HepG2 (cell line): ENCODE data around the gene ING5. TPM values are rescaled to one million over a fixed set of nuclear protein-coding genes. Genes with fewer than 3 reads are reported as not detected.
A peak's percentile ranks its signal among the peaks of the same experiment; 100 is the strongest.

ENCODE experiments used
- BRCA1 ChIP-seq: sonication (generic); formaldehyde crosslinking; IDR thresholded peaks from 2 replicates; pipeline ENCODE4 v1.4.0; 2020; ENCODE audit warnings: missing genetic modification reagents
- KMT2B ChIP-seq: IDR thresholded peaks from 2 replicates; pipeline ENCODE4 v1.6.1; 2016; ENCODE audit warnings: missing genetic modification reagents, missing compliant biosample characterization
- NFE2L2 ChIP-seq: fragments of 150-350 bp; IDR thresholded peaks from 2 replicates; pipeline ENCODE4 v1.6.1; 2014; ENCODE audit warnings: low read length
- PHF5A ChIP-seq: IDR thresholded peaks from one replicate; pipeline ENCODE4 v1.6.1; 2018; ENCODE audit warnings: low read depth, missing genetic modification reagents; ENCODE audit not compliant: unreplicated experiment
- SMYD3 ChIP-seq: sonication (generic); formaldehyde crosslinking; IDR thresholded peaks from 2 replicates; pipeline ENCODE4 v1.8.1; 2023; ENCODE audit warnings: mild to moderate bottlenecking, missing genetic modification reagents
- SOX5 ChIP-seq: IDR thresholded peaks from 2 replicates; pipeline ENCODE4 v1.6.1; 2016; ENCODE audit warnings: borderline replicate concordance
- TEAD3 ChIP-seq: optimal IDR thresholded peaks from 2 replicates; pipeline ENCODE3; 2016; ENCODE audit warnings: borderline replicate concordance
- TRIM24 ChIP-seq: sonication (generic); formaldehyde crosslinking; IDR thresholded peaks from 2 replicates; pipeline ENCODE4 v1.8.0; 2022; ENCODE audit warnings: mild to moderate bottlenecking, missing genetic modification reagents
- ZFP90 ChIP-seq: sonication (generic); formaldehyde crosslinking; IDR thresholded peaks from 2 replicates; pipeline ENCODE4 v1.8.0; 2022; ENCODE audit warnings: missing genetic modification reagents, mild to moderate bottlenecking, inconsistent platforms, borderline replicate concordance
- ZNF496 ChIP-seq: sonication (generic); formaldehyde crosslinking; IDR thresholded peaks from 2 replicates; pipeline ENCODE4 v1.8.1; 2023; ENCODE audit warnings: mild to moderate bottlenecking, moderate library complexity, missing genetic modification reagents; ENCODE audit not compliant: insufficient replicate concordance
- ZNF570 ChIP-seq: sonication (generic); formaldehyde crosslinking; IDR thresholded peaks from 2 replicates; pipeline ENCODE4 v1.4.0; 2020; ENCODE audit warnings: mild to moderate bottlenecking, missing genetic modification reagents, borderline replicate concordance
- ZNF713 ChIP-seq: sonication (generic); formaldehyde crosslinking; IDR thresholded peaks from 2 replicates; pipeline ENCODE4 v1.4.0; 2020; ENCODE audit warnings: mild to moderate bottlenecking, missing genetic modification reagents
- ZSCAN20 ChIP-seq: sonication (generic); formaldehyde crosslinking; IDR thresholded peaks from 2 replicates; pipeline ENCODE4 v1.4.0; 2020; ENCODE audit warnings: missing genetic modification reagents, mild to moderate bottlenecking, borderline replicate concordance
- polyA plus RNA-seq, 8 experiments: library from polyadenylated mRNA; depleted of rRNA in 3 of 8; stranded (reverse) in 7 of 8; unstranded in 1 of 8; fragments of >200 nt; fragmentation: Illumina TruSeq in 4 of 8; extraction: Trizol in 4 of 8; gene quantifications; 2 replicates each; pipeline versions ENCODE4 v1.2.1 to v1.2.3, GENCODE V29; 2011 to 2016; ENCODE audit warnings: low read depth in 4 of 8, missing spikeins in 1 of 8, mixed read lengths in 1 of 8; ENCODE audit not compliant: insufficient read depth in 1 of 8
- total RNA-seq, 5 experiments: library from RNA; depleted of rRNA; stranded (reverse); fragments of >200 nt; fragmentation: Illumina TruSeq; extraction: Trizol; gene quantifications; 2 replicates each; pipeline ENCODE4 v1.2.3, GENCODE V29; 2016; ENCODE audit warnings: low read depth in 1 of 5
- TF ChIP-seq, protein P1 (sequence below): sonication (generic); formaldehyde crosslinking; IDR thresholded peaks from 2 replicates; pipeline ENCODE4 v1.5.0; 2020; ENCODE audit warnings: missing genetic modification reagents
- TF ChIP-seq, protein P2 (sequence below): sonication (generic); formaldehyde crosslinking; IDR thresholded peaks from 2 replicates; pipeline ENCODE4 v1.9.0; 2021; ENCODE audit warnings: mild to moderate bottlenecking, missing genetic modification reagents
- TF ChIP-seq, protein P3 (sequence below): sonication (generic); formaldehyde crosslinking; IDR thresholded peaks from 2 replicates; pipeline ENCODE4 v1.8.1; 2023; ENCODE audit warnings: mild to moderate bottlenecking, missing genetic modification reagents
- TF ChIP-seq, protein P4 (sequence below): IDR thresholded peaks from 2 replicates; pipeline ENCODE4 v1.6.1; 2012; ENCODE audit warnings: low read depth, low read length, improper control_type of control experiment
- TF ChIP-seq, protein P5 (sequence below): sonication (generic); formaldehyde crosslinking; IDR thresholded peaks from 2 replicates; pipeline ENCODE4 v1.4.0; 2020; ENCODE audit warnings: missing genetic modification reagents

Gene ING5
- total and polyA plus RNA-seq, 2 of the 13 experiments (the other 11 are each of a cell fraction or from before 2014, with no cell fraction given): 61.9 to 71.9 TPM

DNA sequence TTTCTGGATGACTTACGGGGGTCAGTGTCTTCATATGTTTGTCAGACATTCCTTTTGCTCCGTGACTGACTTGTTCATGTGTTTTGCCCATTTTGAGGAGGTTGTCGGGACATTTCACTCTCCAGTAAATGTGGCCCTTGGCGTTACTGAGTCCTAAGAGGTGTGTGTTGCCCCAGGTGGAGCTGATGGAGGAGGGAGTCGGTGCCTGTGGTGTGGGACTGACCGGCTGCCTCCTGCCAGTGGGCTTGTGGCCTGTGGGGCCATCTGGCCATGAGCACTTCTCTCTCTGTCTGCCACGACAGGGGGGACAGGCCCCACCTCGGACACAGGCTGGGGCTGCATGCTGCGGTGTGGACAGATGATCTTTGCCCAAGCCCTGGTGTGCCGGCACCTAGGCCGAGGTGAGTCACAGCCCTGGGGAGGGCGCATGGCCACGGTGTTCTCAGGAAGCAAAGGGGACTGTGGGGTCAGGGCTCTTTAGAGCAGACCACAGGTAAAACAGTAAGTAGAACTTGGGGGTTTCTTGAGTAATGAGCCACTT lies 48.6 kb upstream of the ING5 start (continued):
- TF ChIP-seq, protein P1, sequence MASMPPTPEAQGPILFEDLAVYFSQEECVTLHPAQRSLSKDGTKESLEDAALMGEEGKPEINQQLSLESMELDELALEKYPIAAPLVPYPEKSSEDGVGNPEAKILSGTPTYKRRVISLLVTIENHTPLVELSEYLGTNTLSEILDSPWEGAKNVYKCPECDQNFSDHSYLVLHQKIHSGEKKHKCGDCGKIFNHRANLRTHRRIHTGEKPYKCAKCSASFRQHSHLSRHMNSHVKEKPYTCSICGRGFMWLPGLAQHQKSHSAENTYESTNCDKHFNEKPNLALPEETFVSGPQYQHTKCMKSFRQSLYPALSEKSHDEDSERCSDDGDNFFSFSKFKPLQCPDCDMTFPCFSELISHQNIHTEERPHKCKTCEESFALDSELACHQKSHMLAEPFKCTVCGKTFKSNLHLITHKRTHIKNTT (CRISPR knock-in tag): no peak
- TF ChIP-seq ZNF496 (CRISPR knock-in tag): no peak
- TF ChIP-seq ZSCAN20: peak; percentile 89; the same call in 1 of the 2 replicates
- no peak for TF ChIP-seq ZNF570 (CRISPR knock-in tag)
- TF ChIP-seq ZNF713: 0 out of 2 replicates have a peak, but pooled peaks have one; percentile 43
- TF ChIP-seq KMT2B: peak; percentile 68
- TF ChIP-seq SOX5 (CRISPR knock-in tag): peak; percentile 65
- TF ChIP-seq ZFP90 (CRISPR knock-in tag): no peak
- TF ChIP-seq BRCA1 (CRISPR knock-in tag): peak; percentile 79; the same call in 1 of the 2 replicates
- TF ChIP-seq TEAD3: peak; percentile 84
- no peak for TF ChIP-seq NFE2L2
- TF ChIP-seq SMYD3 (CRISPR knock-in tag): no peak
- TF ChIP-seq, protein P2, sequence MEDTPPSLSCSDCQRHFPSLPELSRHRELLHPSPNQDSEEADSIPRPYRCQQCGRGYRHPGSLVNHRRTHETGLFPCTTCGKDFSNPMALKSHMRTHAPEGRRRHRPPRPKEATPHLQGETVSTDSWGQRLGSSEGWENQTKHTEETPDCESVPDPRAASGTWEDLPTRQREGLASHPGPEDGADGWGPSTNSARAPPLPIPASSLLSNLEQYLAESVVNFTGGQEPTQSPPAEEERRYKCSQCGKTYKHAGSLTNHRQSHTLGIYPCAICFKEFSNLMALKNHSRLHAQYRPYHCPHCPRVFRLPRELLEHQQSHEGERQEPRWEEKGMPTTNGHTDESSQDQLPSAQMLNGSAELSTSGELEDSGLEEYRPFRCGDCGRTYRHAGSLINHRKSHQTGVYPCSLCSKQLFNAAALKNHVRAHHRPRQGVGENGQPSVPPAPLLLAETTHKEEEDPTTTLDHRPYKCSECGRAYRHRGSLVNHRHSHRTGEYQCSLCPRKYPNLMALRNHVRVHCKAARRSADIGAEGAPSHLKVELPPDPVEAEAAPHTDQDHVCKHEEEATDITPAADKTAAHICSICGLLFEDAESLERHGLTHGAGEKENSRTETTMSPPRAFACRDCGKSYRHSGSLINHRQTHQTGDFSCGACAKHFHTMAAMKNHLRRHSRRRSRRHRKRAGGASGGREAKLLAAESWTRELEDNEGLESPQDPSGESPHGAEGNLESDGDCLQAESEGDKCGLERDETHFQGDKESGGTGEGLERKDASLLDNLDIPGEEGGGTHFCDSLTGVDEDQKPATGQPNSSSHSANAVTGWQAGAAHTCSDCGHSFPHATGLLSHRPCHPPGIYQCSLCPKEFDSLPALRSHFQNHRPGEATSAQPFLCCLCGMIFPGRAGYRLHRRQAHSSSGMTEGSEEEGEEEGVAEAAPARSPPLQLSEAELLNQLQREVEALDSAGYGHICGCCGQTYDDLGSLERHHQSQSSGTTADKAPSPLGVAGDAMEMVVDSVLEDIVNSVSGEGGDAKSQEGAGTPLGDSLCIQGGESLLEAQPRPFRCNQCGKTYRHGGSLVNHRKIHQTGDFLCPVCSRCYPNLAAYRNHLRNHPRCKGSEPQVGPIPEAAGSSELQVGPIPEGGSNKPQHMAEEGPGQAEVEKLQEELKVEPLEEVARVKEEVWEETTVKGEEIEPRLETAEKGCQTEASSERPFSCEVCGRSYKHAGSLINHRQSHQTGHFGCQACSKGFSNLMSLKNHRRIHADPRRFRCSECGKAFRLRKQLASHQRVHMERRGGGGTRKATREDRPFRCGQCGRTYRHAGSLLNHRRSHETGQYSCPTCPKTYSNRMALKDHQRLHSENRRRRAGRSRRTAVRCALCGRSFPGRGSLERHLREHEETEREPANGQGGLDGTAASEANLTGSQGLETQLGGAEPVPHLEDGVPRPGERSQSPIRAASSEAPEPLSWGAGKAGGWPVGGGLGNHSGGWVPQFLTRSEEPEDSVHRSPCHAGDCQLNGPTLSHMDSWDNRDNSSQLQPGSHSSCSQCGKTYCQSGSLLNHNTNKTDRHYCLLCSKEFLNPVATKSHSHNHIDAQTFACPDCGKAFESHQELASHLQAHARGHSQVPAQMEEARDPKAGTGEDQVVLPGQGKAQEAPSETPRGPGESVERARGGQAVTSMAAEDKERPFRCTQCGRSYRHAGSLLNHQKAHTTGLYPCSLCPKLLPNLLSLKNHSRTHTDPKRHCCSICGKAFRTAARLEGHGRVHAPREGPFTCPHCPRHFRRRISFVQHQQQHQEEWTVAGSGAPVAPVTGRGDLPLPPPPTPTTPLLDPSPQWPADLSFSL (CRISPR knock-in tag): no peak
- peak; percentile 96 for TF ChIP-seq PHF5A (CRISPR knock-in tag)
- TF ChIP-seq, protein P3, sequence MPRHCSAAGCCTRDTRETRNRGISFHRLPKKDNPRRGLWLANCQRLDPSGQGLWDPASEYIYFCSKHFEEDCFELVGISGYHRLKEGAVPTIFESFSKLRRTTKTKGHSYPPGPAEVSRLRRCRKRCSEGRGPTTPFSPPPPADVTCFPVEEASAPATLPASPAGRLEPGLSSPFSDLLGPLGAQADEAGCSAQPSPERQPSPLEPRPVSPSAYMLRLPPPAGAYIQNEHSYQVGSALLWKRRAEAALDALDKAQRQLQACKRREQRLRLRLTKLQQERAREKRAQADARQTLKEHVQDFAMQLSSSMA (CRISPR knock-in tag): no peak
- TF ChIP-seq, protein P4, sequence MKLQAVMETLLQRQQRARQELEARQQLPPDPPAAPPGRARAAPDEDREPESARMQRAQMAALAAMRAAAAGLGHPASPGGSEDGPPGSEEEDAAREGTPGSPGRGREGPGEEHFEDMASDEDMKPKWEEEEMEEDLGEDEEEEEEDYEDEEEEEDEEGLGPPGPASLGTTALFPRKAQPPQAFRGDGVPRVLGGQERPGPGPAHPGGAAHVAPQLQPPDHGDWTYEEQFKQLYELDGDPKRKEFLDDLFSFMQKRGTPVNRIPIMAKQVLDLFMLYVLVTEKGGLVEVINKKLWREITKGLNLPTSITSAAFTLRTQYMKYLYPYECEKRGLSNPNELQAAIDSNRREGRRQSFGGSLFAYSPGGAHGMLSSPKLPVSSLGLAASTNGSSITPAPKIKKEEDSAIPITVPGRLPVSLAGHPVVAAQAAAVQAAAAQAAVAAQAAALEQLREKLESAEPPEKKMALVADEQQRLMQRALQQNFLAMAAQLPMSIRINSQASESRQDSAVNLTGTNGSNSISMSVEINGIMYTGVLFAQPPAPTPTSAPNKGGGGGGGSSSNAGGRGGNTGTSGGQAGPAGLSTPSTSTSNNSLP: no peak
- TF ChIP-seq, protein P5, sequence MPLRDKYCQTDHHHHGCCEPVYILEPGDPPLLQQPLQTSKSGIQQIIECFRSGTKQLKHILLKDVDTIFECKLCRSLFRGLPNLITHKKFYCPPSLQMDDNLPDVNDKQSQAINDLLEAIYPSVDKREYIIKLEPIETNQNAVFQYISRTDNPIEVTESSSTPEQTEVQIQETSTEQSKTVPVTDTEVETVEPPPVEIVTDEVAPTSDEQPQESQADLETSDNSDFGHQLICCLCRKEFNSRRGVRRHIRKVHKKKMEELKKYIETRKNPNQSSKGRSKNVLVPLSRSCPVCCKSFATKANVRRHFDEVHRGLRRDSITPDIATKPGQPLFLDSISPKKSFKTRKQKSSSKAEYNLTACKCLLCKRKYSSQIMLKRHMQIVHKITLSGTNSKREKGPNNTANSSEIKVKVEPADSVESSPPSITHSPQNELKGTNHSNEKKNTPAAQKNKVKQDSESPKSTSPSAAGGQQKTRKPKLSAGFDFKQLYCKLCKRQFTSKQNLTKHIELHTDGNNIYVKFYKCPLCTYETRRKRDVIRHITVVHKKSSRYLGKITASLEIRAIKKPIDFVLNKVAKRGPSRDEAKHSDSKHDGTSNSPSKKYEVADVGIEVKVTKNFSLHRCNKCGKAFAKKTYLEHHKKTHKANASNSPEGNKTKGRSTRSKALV (CRISPR knock-in tag): 0 out of 2 replicates have a peak, but pooled peaks have one; percentile 83
- no peak for TF ChIP-seq TRIM24 (CRISPR knock-in tag)
